Ascending aorta (tissue), 2 donors: Measurements from ENCODE around the gene USP6NL. TPM values are rescaled to one million over a fixed set of nuclear protein-coding genes. Genes with fewer than 3 reads are reported as not detected.

Experiments used
- DNase-seq, 2 donors: peaks; one replicate each; pipeline ENCODE4 v3.0.0-alpha.2; 2019; ENCODE audit warnings: low spot score in 2 of 2
- H3K27ac ChIP-seq, 2 donors: fragments of 200-600 bp; sonication (generic); one replicate each; pipeline ENCODE4 v1.5.1; 2016 to 2017; ENCODE audit warnings: mild to moderate bottlenecking in 1 of 2
- H3K27me3 ChIP-seq: fragments of 200-600 bp; sonication (generic); one replicate; pipeline ENCODE4 v1.5.1; 2017
- H3K36me3 ChIP-seq, 2 donors: fragments of 200-600 bp; sonication (generic); one replicate each; pipeline ENCODE4 v1.5.1; 2016
- H3K4me1 ChIP-seq, 2 donors: fragments of 200-600 bp; sonication (generic); one replicate each; pipeline ENCODE4 v1.5.1; 2016 to 2017; ENCODE audit warnings: mild to moderate bottlenecking in 1 of 2
- H3K4me3 ChIP-seq, 2 donors: fragments of 200-600 bp; sonication (generic); one replicate each; pipeline ENCODE4 v1.5.1; 2016 to 2017; ENCODE audit warnings: mild to moderate bottlenecking in 1 of 2
- H3K9me3 ChIP-seq, 2 donors: fragments of 200-600 bp; sonication (generic); one replicate each; pipeline ENCODE4 v1.5.1; 2016
- CTCF ChIP-seq, 3 experiments: fragments of 200-600 bp in 2 of 3; fragments of 450-650 bp in 1 of 3; sonication (generic) in 2 of 3; IDR thresholded peaks; one replicate each; pipeline ENCODE4 v1.5.1; 2016 to 2019; ENCODE audit warnings: antibody characterized with exemption in 3 of 3, mild to moderate bottlenecking in 1 of 3, moderate library complexity in 1 of 3
- intact Hi-C: fragments of 100-400 bp; cut with DNase I; formaldehyde crosslinking; loops from one replicate; pipeline ENCODE4 v1.15.1; 2023
- total RNA-seq: library from RNA; depleted of rRNA; stranded (reverse); fragments of >200 nt; gene quantifications from one replicate; pipeline ENCODE4 v1.1.0, GENCODE V29; 2016

USP6NL gene
- total RNA-seq, 1 donor from 2014 or later: 20.5 TPM

GRCh38 chr10:11515596-11516430 lies 95.6 kb downstream of the USP6NL start:
- TF ChIP-seq CTCF (IDR thresholded peaks at IDR 0.05): peak; percentile 64 to 79 (median 73)

GRCh38 chr10:11513727-11514126 lies 97.7 kb downstream of the USP6NL start:
- H3K36me3 ChIP-seq: peaks cover 0 to 3% of the 10 kb centered on the region in 2 donors
- no peak overlapping the region for H3K4me3 ChIP-seq
- no peak for TF ChIP-seq CTCF (IDR thresholded peaks at IDR 0.05)
- no peak overlapping the region for H3K27ac ChIP-seq
- no peaks in the 10 kb centered on the region for H3K27me3 ChIP-seq
- H3K9me3 ChIP-seq: no peaks in the 10 kb centered on the region
- DNase-seq: no peak
- intact Hi-C loops: no loop called here
- H3K4me1 ChIP-seq: no peaks in the 10 kb centered on the region

More at GRCh38 chr10:11515596-11516430, 95.6 kb downstream of the USP6NL start:
- H3K27me3 ChIP-seq: no peaks in the 10 kb centered on the region
- H3K4me1 ChIP-seq: no peaks in the 10 kb centered on the region
- H3K27ac ChIP-seq: no peak overlapping the region
- no peaks in the 10 kb centered on the region for H3K36me3 ChIP-seq
- no peak for DNase-seq
- intact Hi-C loops: loop anchor here (1.0 to 5.0 kb wide), 2 partner anchors 211 to 242 kb away; no protein-coding TSS in a partner anchor
- H3K9me3 ChIP-seq: no peaks in the 10 kb centered on the region
- H3K4me3 ChIP-seq: no peak overlapping the region

GRCh38 chr10:11512596-11512995 lies 98.9 kb downstream of the USP6NL start:
- no peak for DNase-seq
- H3K27ac ChIP-seq: no peak overlapping the region
- no peak for TF ChIP-seq CTCF (IDR thresholded peaks at IDR 0.05)
- peaks cover 0 to 3% of the 10 kb centered on the region in 2 donors for H3K36me3 ChIP-seq
- H3K4me1 ChIP-seq: no peaks in the 10 kb centered on the region
- no peaks in the 10 kb centered on the region for H3K9me3 ChIP-seq
- intact Hi-C loops: no loop called here
- H3K4me3 ChIP-seq: no peak overlapping the region
- no peaks in the 10 kb centered on the region for H3K27me3 ChIP-seq

GRCh38 chr10:11511321-11511720 lies 100.1 kb downstream of the USP6NL start:
- no peak for TF ChIP-seq CTCF (IDR thresholded peaks at IDR 0.05)
- peaks cover 0 to 3% of the 10 kb centered on the region in 2 donors for H3K36me3 ChIP-seq
- H3K27me3 ChIP-seq: no peaks in the 10 kb centered on the region
- intact Hi-C loops: no loop called here
- H3K27ac ChIP-seq: no peak overlapping the region
- DNase-seq: no peak
- H3K9me3 ChIP-seq: no peaks in the 10 kb centered on the region
- no peak overlapping the region for H3K4me3 ChIP-seq
- H3K4me1 ChIP-seq: no peaks in the 10 kb centered on the region

DNA sequence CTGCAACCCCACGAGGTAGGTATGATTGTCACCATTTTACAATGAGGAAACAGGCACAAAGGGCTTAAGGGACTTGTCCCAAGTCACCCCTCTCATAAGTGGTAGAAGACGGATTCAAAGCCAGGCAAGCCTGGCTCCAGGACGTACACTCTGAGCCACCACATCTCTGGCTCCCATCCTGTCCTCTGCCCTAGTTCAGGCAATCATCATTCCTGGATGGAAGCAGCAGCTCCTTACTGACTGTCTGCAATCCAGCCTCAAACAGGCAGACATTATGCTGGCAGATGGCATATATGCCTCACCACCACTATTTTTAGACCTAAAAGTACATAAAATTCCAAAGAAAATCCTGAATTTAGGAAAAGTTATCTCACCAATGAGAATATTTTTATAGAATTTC lies 100.7 kb downstream of the USP6NL start:
- no peaks in the 10 kb centered on the region for H3K9me3 ChIP-seq
- H3K27ac ChIP-seq: no peak overlapping the region
- intact Hi-C loops: no loop called here
- H3K27me3 ChIP-seq: no peaks in the 10 kb centered on the region
- DNase-seq: no peak
- no peaks in the 10 kb centered on the region for H3K4me1 ChIP-seq
- TF ChIP-seq CTCF (IDR thresholded peaks at IDR 0.05): no peak
- no peak overlapping the region for H3K4me3 ChIP-seq
- peaks cover 0 to 3% of the 10 kb centered on the region in 2 donors for H3K36me3 ChIP-seq
